Calu3 (cell line): ENCODE data around the gene F12. TPM values are rescaled to one million over a fixed set of nuclear protein-coding genes. Genes with fewer than 3 reads are reported as not detected.

Source experiments
- BruUV-seq: library from RNA; stranded (reverse); fragments of 400-500 nt; replicated peaks from 2 replicates; lab custom pipeline; 2021; lab: Mats Ljungman, UMichigan
- CTCF ChIA-PET: fragments of 300-600 bp; sonication (Branson Sonifier 250); formaldehyde crosslinking; loops from one replicate; lab custom pipeline; 2022; ENCODE audit warnings: antibody characterized with exemption; lab: Charles Lee
- DNase-seq: peaks from one replicate; pipeline ENCODE4 v3.0.0; 2022
- H3K27ac Mint-ChIP-seq: one replicate; pipeline ENCODE4 v1.8.0; 2022; ENCODE audit warnings: mixed read lengths; ENCODE audit not compliant: unreplicated experiment
- H3K27me3 Mint-ChIP-seq: one replicate; pipeline ENCODE4 v1.8.0; 2022; ENCODE audit warnings: mixed read lengths; ENCODE audit not compliant: unreplicated experiment
- H3K36me3 Mint-ChIP-seq: one replicate; pipeline ENCODE4 v1.8.0; 2022; ENCODE audit warnings: mild to moderate bottlenecking, moderate library complexity, mixed read lengths; ENCODE audit not compliant: insufficient read depth, unreplicated experiment
- H3K4me1 Mint-ChIP-seq: one replicate; pipeline ENCODE4 v1.8.0; 2022; ENCODE audit warnings: mild to moderate bottlenecking, low read depth, mixed read lengths; ENCODE audit not compliant: unreplicated experiment
- H3K4me3 Mint-ChIP-seq: one replicate; pipeline ENCODE4 v1.8.0; 2022; ENCODE audit warnings: mild to moderate bottlenecking, low read depth, moderate library complexity, mixed read lengths; ENCODE audit not compliant: unreplicated experiment
- H3K9me3 Mint-ChIP-seq: one replicate; pipeline ENCODE4 v1.8.0; 2022; ENCODE audit warnings: low read depth, mixed read lengths; ENCODE audit not compliant: unreplicated experiment
- intact Hi-C: fragments of 100-400 bp; cut with micrococcal nuclease; formaldehyde crosslinking; loops from one replicate; pipeline ENCODE4 v1.10.0; 2022; ENCODE audit not compliant: unreplicated experiment
- total RNA-seq: library from RNA; stranded (reverse); gene quantifications from 2 replicates; pipeline ENCODE4 v1.2.3, GENCODE V29; 2022
- TF ChIP-seq, protein P1 (sequence below): fragments of 200-600 bp; IDR thresholded peaks from one replicate; pipeline ENCODE4 v1.8.0; 2022; ENCODE audit warnings: antibody characterized with exemption; ENCODE audit not compliant: unreplicated experiment

The F12 gene
- total RNA-seq, 1 experiment from 2014 or later = 14.3 TPM

DNA sequence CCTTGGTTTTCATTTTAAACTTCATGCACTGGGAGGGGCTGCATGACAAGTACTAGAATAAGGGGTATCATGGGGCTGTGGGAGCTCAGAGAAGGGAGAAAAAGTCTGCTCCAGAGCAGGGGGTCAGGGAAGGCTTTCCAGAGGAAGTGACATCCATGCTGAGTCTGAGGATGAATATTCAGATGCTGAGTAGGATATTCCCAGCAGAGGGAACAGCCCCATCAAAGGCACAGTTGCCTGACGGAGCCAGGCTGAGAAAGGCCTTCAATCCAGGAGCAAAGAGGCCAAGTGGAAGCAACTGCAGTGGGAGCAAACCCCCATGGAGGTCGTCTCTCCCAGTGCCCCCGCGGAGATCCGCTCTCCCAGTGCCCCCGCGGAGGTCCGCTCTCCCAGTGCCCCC, 13.3 kb downstream of the F12 start:
- Mint-ChIP-seq H3K27ac (no peak overlapping the region), H3K9me3 (no peaks in the 10 kb centered on the region), H3K4me3 (no peak overlapping the region), H3K36me3 (peaks cover 5% of the 10 kb centered on the region), H3K27me3 (no peaks in the 10 kb centered on the region), H3K4me1 (peaks cover 6% of the 10 kb centered on the region)
- TF ChIP-seq, protein P1, sequence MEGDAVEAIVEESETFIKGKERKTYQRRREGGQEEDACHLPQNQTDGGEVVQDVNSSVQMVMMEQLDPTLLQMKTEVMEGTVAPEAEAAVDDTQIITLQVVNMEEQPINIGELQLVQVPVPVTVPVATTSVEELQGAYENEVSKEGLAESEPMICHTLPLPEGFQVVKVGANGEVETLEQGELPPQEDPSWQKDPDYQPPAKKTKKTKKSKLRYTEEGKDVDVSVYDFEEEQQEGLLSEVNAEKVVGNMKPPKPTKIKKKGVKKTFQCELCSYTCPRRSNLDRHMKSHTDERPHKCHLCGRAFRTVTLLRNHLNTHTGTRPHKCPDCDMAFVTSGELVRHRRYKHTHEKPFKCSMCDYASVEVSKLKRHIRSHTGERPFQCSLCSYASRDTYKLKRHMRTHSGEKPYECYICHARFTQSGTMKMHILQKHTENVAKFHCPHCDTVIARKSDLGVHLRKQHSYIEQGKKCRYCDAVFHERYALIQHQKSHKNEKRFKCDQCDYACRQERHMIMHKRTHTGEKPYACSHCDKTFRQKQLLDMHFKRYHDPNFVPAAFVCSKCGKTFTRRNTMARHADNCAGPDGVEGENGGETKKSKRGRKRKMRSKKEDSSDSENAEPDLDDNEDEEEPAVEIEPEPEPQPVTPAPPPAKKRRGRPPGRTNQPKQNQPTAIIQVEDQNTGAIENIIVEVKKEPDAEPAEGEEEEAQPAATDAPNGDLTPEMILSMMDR = no peak
- intact Hi-C loops = no loop called here
- no TSS peak for BruUV-seq
- CTCF ChIA-PET = no interaction called here
- no peak for DNase-seq

DNA sequence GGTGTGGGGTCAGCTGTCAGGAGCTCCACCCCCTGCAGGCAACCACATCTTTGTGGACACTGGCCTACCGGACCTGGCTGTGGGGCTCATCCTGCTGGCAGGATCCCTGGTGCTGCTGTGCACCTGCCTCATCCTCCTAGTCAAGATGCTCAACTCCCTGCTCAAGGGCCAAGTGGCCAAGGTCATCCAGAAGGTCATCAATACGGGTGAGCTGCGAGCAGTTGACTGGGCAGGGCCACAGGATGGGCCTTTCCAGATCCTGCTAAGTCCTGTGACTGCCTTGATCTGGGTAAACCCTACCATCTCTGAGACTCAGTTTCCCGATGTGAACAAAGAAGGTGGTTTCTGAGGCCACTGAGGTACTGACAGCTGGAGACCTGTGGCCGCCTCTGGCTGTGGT, 15.4 kb downstream of the F12 start:
- Mint-ChIP-seq H3K4me3 (no peak overlapping the region), H3K27me3 (no peaks in the 10 kb centered on the region), H3K9me3 (no peaks in the 10 kb centered on the region), H3K27ac (no peak overlapping the region), H3K36me3 (peaks cover 19% of the 10 kb centered on the region), H3K4me1 (peaks cover 27% of the 10 kb centered on the region)
- BruUV-seq = no TSS peak
- no peak for DNase-seq
- intact Hi-C loops = no loop called here
- CTCF ChIA-PET = interaction anchor here (0.6 to 5.3 kb wide), 2 partner anchors 10 to 44 kb away, joined by 4 to 94 read pairs; no protein-coding TSS in a partner anchor
- TF ChIP-seq, protein P1 = no peak

GRCh38 chr5:177393206-177393765, 16.1 kb downstream of the F12 start:
- no peaks in the 10 kb centered on the region for H3K9me3 Mint-ChIP-seq
- DNase-seq = no peak
- H3K4me1 Mint-ChIP-seq = peaks cover 34% of the 10 kb centered on the region
- intact Hi-C loops = no loop called here
- BruUV-seq = no TSS peak
- TF ChIP-seq, protein P1 = no peak
- CTCF ChIA-PET = interaction anchor here (5.3 kb wide), 1 partner anchor 11 kb away, joined by 94 read pairs; no protein-coding TSS in a partner anchor
- H3K27ac Mint-ChIP-seq = no peak overlapping the region
- H3K27me3 Mint-ChIP-seq = no peaks in the 10 kb centered on the region
- no peak overlapping the region for H3K4me3 Mint-ChIP-seq
- peaks cover 19% of the 10 kb centered on the region for H3K36me3 Mint-ChIP-seq

- TF ChIP-seq, protein P1 = no peak
- intact Hi-C loops = no loop called here
- no peak for DNase-seq
- H3K36me3 Mint-ChIP-seq = peaks cover 19% of the 10 kb centered on the region
- no peaks in the 10 kb centered on the region for H3K9me3 Mint-ChIP-seq
- BruUV-seq = no TSS peak
- H3K27me3 Mint-ChIP-seq = no peaks in the 10 kb centered on the region
- no peak overlapping the region for H3K4me3 Mint-ChIP-seq
- H3K27ac Mint-ChIP-seq = no peak overlapping the region
- peaks cover 38% of the 10 kb centered on the region for H3K4me1 Mint-ChIP-seq
- CTCF ChIA-PET = interaction anchor here (5.3 kb wide), 1 partner anchor 11 kb away, joined by 94 read pairs; no protein-coding TSS in a partner anchor
Measured at GRCh38 chr5:177392765-177393164, 16.6 kb downstream of the F12 start.
